NCI-H2081 (cell line): ENCODE measurements around the gene CCDC47.
"Not testable (repeated sequence)": the region's sequence is repeated elsewhere in the genome, so short reads cannot be mapped to it uniquely, and the experiment has no call there.

Source experiments
- DNase-seq, 2 experiments: peaks; one replicate each; lab custom pipeline; 2025; lab: John Stamatoyannopoulos, UW

CCDC47 gene

DNA sequence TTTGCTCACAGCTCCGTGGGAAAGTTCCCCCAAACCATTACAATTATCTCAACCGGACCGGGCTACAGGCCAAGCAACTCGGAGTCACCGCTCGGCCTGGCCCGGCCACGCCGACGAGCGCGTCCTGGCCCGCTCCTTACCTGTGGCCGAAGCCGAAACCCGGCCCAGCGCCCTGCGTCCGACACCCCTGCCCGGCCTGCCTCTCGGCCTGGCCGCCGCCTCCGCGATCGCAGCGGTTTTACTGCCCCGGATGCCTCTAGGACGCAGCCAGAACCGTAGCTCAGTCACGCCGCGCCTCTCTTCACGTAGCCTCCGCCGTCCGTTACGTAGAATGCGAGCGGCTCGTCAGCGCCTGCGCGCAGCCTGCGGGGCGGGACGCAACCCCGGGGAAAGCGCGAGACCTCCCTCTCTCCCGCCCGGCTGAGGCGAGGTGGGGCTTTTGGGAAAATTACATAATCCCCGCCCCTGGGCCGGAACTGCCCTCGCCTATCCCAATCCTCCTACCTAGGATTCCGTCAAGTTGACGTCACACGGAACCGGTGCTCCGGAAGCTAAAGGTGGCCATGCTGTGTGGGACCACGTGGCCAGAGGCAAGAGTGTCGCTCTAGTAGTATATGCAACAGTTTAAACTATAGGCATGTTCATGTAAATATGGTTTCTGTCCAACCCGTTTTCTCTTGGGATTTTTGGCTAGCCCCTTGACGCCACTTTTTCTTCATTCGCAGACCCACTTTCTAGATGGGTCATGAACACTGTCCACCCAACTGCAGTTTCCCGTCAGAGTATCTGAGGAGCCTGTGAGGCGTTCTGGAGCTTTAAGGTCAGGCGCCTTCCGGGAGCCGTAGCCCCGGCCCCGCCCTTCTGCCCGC, at the start of gene CCDC47:
Gene CCDC47 (minus strand): TSS at position 326 of the 869 bp plus-strand sequence. CDS start 7,422 bp downstream, outside the sequence.
- peak; percentile 100 for DNase-seq

DNA sequence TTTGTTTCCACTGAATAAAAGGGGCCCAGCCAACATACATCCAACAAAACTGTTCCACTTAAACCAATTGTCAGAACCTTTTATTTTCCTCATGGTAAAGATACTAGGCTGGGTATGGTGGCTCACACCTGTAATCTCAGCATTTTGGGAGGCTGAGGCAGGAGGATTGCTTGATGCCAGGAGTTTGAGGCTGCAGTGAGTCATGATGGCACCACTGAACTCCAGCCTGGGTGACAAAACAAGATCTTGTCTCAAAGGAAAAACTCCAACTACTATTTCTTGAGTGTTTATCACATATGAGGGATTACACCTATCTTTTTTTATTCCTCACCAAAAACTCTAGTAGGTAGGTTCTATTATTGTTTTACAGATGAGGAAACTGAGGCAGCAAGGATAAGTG, 49.1 kb upstream of the CCDC47 start:
- no peak for DNase-seq

DNA sequence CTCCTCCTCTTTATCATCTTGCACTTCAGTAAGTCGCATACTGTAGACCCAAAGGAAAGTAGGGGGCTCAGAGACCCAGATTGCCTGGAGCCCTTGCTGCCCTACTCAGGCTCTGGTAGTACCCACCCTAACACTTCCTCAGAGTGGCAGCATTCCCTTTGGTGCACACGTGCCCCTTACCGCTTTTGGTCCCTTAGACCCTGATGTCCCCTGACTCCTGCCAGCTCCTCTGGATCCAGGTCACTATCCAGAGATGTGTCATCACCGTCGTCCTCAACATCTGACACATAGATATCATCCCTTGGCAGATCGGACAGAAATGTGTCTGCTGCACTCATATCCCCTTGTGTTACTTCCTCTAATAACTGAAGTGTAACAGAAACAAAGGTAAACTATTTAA, 48.4 kb upstream of the CCDC47 start:
- DNase-seq, result no peak

DNA sequence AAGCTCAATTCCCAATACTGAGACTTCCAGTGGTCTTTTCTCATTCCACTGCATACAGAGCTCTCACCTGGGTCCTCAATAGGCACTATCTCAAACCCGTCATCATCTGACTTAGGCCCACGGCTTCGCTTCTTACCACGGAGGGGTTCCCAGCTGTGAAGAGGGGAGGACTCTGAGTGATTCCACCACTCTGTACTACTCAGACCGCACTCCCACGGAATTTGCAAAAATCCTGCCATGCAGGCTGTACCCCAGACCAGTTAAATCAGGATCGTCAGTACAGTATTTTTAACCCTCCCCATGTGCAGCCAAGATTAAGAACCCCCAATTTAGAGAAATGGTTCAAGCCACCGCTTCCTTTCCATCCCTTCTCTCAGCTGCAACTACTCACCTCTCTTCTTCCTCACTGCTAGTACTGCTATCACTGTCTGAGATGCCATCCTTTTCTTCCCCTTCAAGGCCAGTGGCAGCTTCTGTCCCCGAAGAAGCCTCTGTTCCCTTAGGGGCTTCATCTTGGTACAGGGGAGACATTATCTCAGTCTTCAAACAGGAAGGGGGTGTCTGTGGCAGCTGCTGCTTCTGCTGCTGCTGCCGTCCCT, 47.7 kb upstream of the CCDC47 start:
- no peak for DNase-seq

- no peak for DNase-seq
These were observed 46.5 kb upstream of the CCDC47 start for GRCh38 chr17:63819585-63820537.

GRCh38 chr17:63819131-63819530, 45.7 kb upstream of the CCDC47 start:
- no peak for DNase-seq

GRCh38 chr17:63817736-63818385, 44.5 kb upstream of the CCDC47 start:
- DNase-seq, result no peak

GRCh38 chr17:63816669-63817068, 43.3 kb upstream of the CCDC47 start:
- no peak for DNase-seq

- DNase-seq, result no peak
These were observed 42.7 kb upstream of the CCDC47 start for GRCh38 chr17:63816123-63816522.

GRCh38 chr17:63809970-63810369, 36.6 kb upstream of the CCDC47 start:
- DNase-seq, result no peak

DNA sequence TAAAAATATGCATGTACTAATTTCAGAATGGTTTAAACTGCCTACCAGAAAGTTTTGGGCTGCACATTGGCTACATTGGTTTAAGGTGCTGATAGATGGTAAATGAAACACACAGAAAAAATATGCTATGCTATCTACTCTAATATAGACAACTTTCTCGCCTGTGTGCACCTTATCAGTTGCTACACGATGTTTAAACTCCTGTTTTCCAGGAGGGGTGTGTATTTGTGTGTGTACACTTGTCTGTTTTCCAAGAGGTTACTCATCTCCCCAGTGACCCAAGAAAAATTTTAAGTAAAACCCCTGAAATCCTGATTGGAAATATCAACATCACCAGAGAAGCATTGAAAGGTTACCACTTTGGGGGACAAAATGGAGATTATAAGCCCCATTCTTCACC, 32.2 kb upstream of the CCDC47 start:
- no peak for DNase-seq

- no peak for DNase-seq
These were observed 30.9 kb upstream of the CCDC47 start for GRCh38 chr17:63804328-63804727.

GRCh38 chr17:63800783-63801182, 27.4 kb upstream of the CCDC47 start:
- no peak for DNase-seq

DNA sequence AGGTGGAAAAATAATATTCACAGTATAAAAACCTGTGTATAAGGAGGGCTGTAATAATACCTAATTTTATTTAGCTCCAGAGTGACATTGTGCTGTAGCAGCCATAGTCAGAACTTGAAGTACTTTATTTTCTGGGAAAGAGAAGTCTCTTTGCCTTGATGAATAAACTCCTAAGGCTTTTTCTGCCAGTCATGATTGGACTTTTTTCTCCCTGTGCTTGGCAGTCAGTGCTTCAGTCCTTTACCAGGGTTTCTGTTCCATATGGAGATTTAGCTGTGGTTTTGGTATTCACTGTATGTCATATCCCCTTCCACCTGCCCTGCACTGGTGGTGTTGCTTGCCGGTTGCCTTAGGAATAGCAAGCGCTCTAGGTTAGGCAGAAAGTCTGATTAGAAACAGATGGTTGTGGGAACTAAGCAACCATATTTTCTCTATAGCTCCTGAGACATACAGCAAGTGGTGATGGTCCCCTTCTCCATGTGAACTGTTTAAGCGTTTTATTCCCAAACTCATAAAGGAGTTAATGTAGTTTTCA, 25.2 kb upstream of the CCDC47 start:
- DNase-seq, result no peak

GRCh38 chr17:63796375-63796774, 23.0 kb upstream of the CCDC47 start:
- not testable (repeated sequence) for DNase-seq

GRCh38 chr17:63792055-63792729, 18.8 kb upstream of the CCDC47 start:
- DNase-seq, result no peak

GRCh38 chr17:63790057-63790456, 16.7 kb upstream of the CCDC47 start:
- no peak for DNase-seq

GRCh38 chr17:63786971-63787711, 13.7 kb upstream of the CCDC47 start:
- DNase-seq, result no peak

DNA sequence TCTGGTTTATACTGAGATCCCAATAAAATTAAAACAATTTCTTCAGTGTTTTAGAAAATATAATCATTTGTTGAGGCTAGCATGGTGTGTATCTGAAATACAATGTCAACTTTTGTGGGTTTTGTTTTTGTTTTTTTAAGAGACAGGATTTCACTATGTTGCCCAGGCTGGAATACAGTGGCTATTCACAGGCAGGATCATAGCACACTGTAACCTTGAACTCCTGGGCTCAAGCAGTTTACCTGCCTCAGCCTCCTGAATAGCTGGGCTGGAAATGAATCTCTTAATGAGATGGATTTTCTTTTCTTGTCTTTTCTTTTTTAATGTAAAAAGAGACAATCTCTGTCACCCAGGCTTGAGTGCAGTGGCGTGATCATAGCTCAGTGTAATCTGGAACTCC, 12.7 kb upstream of the CCDC47 start:
- DNase-seq, result no peak

DNA sequence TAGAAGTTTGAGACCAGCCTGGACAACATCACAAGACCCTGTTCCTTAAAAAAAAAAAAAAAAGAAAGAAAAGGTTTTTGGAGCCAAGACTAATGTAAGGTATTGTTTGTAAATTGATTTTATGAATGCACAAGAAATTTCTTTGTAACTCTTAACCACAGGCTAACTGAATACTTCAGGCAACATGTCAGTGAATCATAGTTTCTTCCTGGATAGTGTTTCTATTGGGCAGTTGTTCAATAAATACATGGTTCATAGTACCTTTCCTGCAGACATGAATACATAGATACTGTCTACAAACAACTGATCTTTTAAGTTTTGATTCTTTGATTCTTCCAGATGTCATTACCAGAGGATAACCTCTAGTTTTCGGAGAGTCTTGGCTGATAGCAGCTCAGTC, 12.2 kb upstream of the CCDC47 start:
- DNase-seq, result no peak
